ENCODE results near the gene CAPN12.

- no peak for TF ChIP-seq POLR2A (IDR thresholded peaks at IDR 0.05)
- TF ChIP-seq CTCF (IDR thresholded peaks at IDR 0.05): no peak
- no peak for TF ChIP-seq POLR2AphosphoS5 (IDR thresholded peaks at IDR 0.05)
Measured at GRCh38 chr19:38741670-38742069, 2.6 kb downstream of the CAPN12 start.

Data from prostate gland (tissue), 2 donors.